SK-N-MC (cell line): ENCODE measurements around the gene ZNF692.
A peak's percentile ranks its signal among the peaks of the same experiment; 100 is the strongest.

Experiments
- DNase-seq: peaks from one replicate; pipeline ENCODE4 v3.0.0-alpha.2; 2011; ENCODE audit warnings: low read depth, low spot score
- H3K27ac ChIP-seq: fragments of 200-600 bp; sonication (generic); 2 replicates; pipeline ENCODE4 v1.5.1; 2016; ENCODE audit warnings: mixed run types
- H3K36me3 ChIP-seq: fragments of 200-600 bp; sonication (generic); 2 replicates; pipeline ENCODE4 v1.6.1; 2017; ENCODE audit warnings: antibody characterized with exemption, low read length, mixed read lengths; ENCODE audit not compliant: insufficient read depth
- H3K4me3 ChIP-seq: fragments of 200-600 bp; sonication (generic); 2 replicates; pipeline ENCODE4 v1.5.1; 2016
- H3K9ac ChIP-seq: fragments of 200-600 bp; sonication (generic); 2 replicates; pipeline ENCODE4 v1.8.0; 2017; ENCODE audit warnings: mixed run types, mixed read lengths; ENCODE audit not compliant: insufficient read length
- H3K9me3 ChIP-seq: fragments of 200-600 bp; sonication (generic); 2 replicates; pipeline ENCODE4 v1.6.1; 2017; ENCODE audit warnings: low read depth, mild to moderate bottlenecking, antibody characterized with exemption, low read length, moderate library complexity, mixed read lengths
- EZH2 ChIP-seq: fragments of 200-600 bp; sonication (generic); IDR thresholded peaks from one replicate; pipeline ENCODE4 v1.6.1; 2017; ENCODE audit warnings: antibody characterized with exemption
- FOXP2 ChIP-seq: optimal IDR thresholded peaks from 2 replicates; pipeline ENCODE3; 2011; ENCODE audit warnings: mild to moderate bottlenecking, moderate library complexity; ENCODE audit not compliant: insufficient read depth; ENCODE audit errors: extremely low read length, control extremely low read depth
- POLR2AphosphoS5 ChIP-seq: IDR thresholded peaks from 2 replicates; pipeline ENCODE4 v1.6.1; 2012; ENCODE audit warnings: mild to moderate bottlenecking, low read depth, low read length, borderline replicate concordance

The ZNF692 gene

GRCh38 chr1:248812736-248813425 lies 46.0 kb downstream of the ZNF692 start:
- H3K36me3 ChIP-seq = peaks cover 40% of the 10 kb centered on the region
- H3K9me3 ChIP-seq = no peaks in the 10 kb centered on the region

DNA sequence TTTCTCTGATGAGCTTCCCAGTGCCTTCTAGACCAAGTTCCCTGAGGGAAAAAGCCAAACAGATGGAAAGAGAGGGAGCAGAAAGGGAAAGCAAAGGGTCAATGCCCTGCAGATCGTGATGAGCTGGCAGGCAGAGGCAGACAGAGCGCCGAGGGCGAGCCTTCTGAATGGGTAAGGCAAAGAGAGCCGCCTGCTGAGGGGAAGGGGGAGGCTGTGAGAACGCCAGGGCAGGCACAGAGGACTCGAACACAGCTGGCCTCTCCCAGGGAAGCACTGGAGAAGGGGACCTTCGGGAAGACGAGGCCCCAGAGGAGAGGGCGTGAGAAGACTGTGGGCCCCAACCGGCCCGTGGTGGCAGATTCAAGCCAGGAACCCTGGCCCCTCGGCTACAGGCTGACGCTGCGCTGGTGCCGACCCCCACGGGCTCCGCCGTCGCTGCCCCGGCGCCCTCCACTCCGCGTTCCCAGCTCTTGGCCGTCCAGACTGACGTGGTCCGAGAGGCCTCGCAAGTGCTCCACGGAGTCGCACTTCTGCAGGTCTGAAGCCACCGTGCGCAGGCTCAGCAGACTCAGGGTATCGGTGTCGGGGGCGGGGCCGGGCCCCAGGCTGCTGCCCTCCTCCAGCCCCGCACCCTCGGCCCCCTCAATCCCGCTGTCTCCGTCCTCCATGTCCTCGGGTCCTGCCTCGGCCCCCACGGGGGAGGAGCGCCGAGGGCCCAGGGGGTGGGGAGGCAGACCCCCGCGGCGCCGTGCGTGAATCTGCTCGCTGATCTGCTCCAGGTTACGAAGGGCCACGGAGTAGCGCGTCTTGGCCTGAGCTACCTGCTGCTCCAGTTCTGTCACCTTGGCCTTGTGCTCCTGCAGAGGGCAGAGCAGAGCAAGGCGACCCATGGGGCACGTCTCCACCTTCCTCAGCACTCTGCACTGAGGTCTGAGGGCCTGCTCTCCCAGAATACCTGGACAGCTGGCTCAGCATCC lies 47.1 kb downstream of the ZNF692 start:
- no peak overlapping the region for H3K4me3 ChIP-seq
- no peaks in the 10 kb centered on the region for H3K9me3 ChIP-seq
- H3K36me3 ChIP-seq = peaks cover 40% of the 10 kb centered on the region
- no peak for DNase-seq
- no peak for TF ChIP-seq EZH2
- TF ChIP-seq POLR2AphosphoS5 = no peak
- no peak for TF ChIP-seq FOXP2
- H3K27ac ChIP-seq = no peak overlapping the region
- H3K9ac ChIP-seq = no peak overlapping the region

More at GRCh38 chr1:248812736-248813425, 46.0 kb downstream of the ZNF692 start:
- Histone ChIP-seq H3K27ac (no peak overlapping the region), H3K9ac (no peak overlapping the region), H3K4me3 (no peak overlapping the region)
- TF ChIP-seq EZH2 (no peak), FOXP2 (no peak), POLR2AphosphoS5 (no peak)
- DNase-seq = no peak

- no peak overlapping the region for H3K27ac ChIP-seq
- peaks cover 31% of the 10 kb centered on the region for H3K36me3 ChIP-seq
- H3K9ac ChIP-seq = no peak overlapping the region
- no peak for DNase-seq
- TF ChIP-seq POLR2AphosphoS5 (no peak), FOXP2 (no peak), EZH2 (no peak)
- no peaks in the 10 kb centered on the region for H3K9me3 ChIP-seq
- no peak overlapping the region for H3K4me3 ChIP-seq
Observed at GRCh38 chr1:248810727-248811513, 48.0 kb downstream of the ZNF692 start.

DNA sequence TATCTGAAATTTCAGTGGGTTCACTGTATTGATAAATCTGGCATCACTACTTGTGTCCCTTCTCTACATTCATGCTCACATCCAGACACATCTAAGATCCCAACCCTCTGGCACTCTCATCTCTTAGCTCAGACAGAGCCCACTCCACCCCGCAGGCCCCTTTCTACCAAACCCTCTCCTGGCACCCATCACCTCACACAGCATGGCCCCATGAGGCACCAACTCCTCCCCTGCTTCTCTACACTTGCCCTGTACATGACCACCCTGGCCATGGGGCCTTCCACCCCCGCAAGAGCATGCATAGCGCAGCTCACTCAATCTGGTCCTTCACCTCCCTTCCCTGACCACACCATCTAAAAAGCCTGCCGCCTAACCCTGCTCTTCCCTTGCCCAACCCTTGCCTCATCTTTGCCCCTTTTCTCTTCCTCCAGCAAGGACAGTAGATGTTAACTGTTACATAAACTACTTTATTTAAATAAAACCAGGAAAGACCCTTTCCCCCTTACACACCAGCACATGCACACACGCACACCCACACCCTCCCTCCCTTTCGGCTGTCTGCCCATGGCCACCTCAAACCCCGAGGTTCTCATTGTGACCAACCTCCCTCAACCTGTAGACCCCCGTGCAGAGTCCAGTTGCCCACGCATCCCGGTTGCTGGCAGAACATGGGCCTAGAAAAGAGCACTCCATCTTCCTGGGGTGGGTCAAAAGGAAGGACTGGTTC lies 48.7 kb downstream of the ZNF692 start:
- no peak overlapping the region for H3K4me3 ChIP-seq
- no peak for DNase-seq
- H3K27ac ChIP-seq = no peak overlapping the region
- no peaks in the 10 kb centered on the region for H3K9me3 ChIP-seq
- no peak overlapping the region for H3K9ac ChIP-seq
- peaks cover 24% of the 10 kb centered on the region for H3K36me3 ChIP-seq
- TF ChIP-seq EZH2 (no peak), FOXP2 (no peak), POLR2AphosphoS5 (no peak)

DNA sequence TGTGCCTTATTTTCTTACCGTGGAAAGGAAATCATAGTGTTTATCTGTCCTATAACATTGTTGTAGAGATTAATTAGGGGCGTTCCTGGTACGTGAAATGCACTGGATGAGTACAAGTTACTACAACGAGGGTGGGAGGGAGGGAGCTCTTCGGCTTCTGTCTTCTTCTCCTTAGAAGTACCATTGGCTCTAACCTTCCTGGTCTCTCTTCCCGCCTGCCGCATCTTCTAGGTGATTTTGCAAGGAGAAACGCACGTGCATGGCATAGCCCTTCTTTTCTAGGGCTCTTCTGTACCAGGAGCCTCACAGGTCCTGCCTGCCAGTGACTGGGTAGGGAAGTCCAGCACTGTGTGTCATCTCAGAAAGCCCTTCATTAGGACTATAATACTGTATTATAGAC lies 50.0 kb downstream of the ZNF692 start:
- DNase-seq = no peak
- H3K36me3 ChIP-seq = peaks cover 13% of the 10 kb centered on the region
- H3K9ac ChIP-seq = no peak overlapping the region
- TF ChIP-seq FOXP2 (no peak), EZH2 (no peak)
- no peak overlapping the region for H3K27ac ChIP-seq
- no peak overlapping the region for H3K4me3 ChIP-seq
- no peaks in the 10 kb centered on the region for H3K9me3 ChIP-seq

DNA sequence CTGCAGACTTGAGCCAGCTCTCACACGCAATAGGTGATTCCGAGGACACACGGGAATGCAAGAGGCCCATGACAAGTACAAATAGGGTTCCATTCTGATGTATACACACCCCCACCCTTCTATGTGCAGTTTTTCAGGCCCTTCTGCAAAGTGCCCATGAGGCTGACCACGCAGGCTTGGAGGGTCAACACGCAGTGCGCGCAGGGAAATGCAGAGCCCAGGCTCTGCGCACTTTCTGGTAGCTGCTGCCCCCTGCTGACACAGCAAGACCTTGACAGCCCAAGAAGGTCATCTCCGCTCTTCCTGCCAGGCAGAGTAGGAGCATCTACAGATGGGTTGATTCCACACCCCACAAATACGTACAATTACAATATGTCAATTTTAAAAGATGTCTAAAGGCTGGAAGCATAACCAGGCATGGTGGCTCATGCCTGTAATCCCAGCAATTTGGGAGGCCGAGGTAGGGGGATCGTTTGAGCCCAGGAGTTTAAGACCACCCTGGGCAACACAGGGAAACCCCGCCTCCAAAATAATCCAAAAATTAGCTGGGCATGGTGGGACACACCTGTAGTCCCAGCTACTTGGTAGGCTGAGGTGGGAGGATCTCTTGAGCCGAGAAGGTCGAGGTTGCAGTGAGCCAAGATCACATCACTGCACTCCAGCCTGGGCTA lies 51.7 kb downstream of the ZNF692 start:
- H3K36me3 ChIP-seq = no peaks in the 10 kb centered on the region; the same call in 1 of the 2 replicates
- H3K9me3 ChIP-seq = no peaks in the 10 kb centered on the region
- H3K4me3 ChIP-seq = no peak overlapping the region
- no peak overlapping the region for H3K27ac ChIP-seq
- no peak overlapping the region for H3K9ac ChIP-seq
- TF ChIP-seq FOXP2 (no peak), EZH2 (no peak), POLR2AphosphoS5 (no peak)
- peak; percentile 8 for DNase-seq

GRCh38 chr1:248805876-248806275 lies 53.0 kb downstream of the ZNF692 start:
- Histone ChIP-seq H3K4me3 (no peak overlapping the region), H3K9me3 (no peaks in the 10 kb centered on the region), H3K36me3 (no peaks in the 10 kb centered on the region), H3K9ac (no peak overlapping the region), H3K27ac (no peak overlapping the region)
- no peak for DNase-seq
- TF ChIP-seq EZH2 = no peak
- no peak for TF ChIP-seq POLR2AphosphoS5
- no peak for TF ChIP-seq FOXP2
